Gastroesophageal sphincter (tissue), 4 donors: ENCODE measurements around the gene RNF123. TPM values are rescaled to one million over a fixed set of nuclear protein-coding genes. Genes with fewer than 3 reads are reported as not detected.

Experiments used
- ATAC-seq: fragments of 150-250 bp; one replicate; pipeline ENCODE4 v1.9.1; 2016; ENCODE audit warnings: mild to moderate bottlenecking, moderate library complexity
- H3K27ac ChIP-seq, 4 donors: fragments of 200-600 bp; sonication (generic) in 3 of 4; 1 replicate in 3 of 4; 2 replicates in 1 of 4; pipeline ENCODE4 v1.5.1; 2016 to 2019
- H3K27me3 ChIP-seq: fragments of 200-600 bp; sonication (generic); one replicate; pipeline ENCODE4 v1.5.1; 2019
- H3K36me3 ChIP-seq, 2 donors: fragments of 200-600 bp; sonication (generic); one replicate each; pipeline ENCODE4 v1.5.1; 2019; ENCODE audit warnings: control low read depth in 1 of 2
- H3K4me1 ChIP-seq, 3 donors: fragments of 200-600 bp; sonication (generic); 1 replicate in 2 of 3; 2 replicates in 1 of 3; pipeline ENCODE4 v1.5.1; 2016 to 2019; ENCODE audit warnings: control low read depth in 2 of 3
- H3K4me3 ChIP-seq, 2 donors: fragments of 200-600 bp; sonication (generic); one replicate each; pipeline ENCODE4 v1.5.1; 2019; ENCODE audit warnings: mild to moderate bottlenecking in 1 of 2, moderate library complexity in 1 of 2
- H3K9me3 ChIP-seq, 3 donors: fragments of 200-600 bp; sonication (generic); one replicate each; pipeline ENCODE4 v1.5.1; 2017 to 2019; ENCODE audit warnings: control low read depth in 2 of 3
- CTCF ChIP-seq, 4 experiments: fragments of 200-600 bp in 2 of 4; fragments of 450-650 bp in 2 of 4; sonication (generic) in 1 of 4; IDR thresholded peaks; one replicate each; pipeline ENCODE4 v1.5.1; 2017 to 2019; ENCODE audit warnings: antibody characterized with exemption in 4 of 4, mild to moderate bottlenecking in 2 of 4, moderate library complexity in 2 of 4
- EP300 ChIP-seq: sonication (generic); formaldehyde crosslinking; IDR thresholded peaks from one replicate; pipeline ENCODE4 v1.6.1; 2017; ENCODE audit warnings: antibody characterized with exemption, mild to moderate bottlenecking
- POLR2A ChIP-seq, 2 donors: fragments of 450-650 bp; IDR thresholded peaks; one replicate each; pipeline ENCODE4 v1.6.1; 2017; ENCODE audit warnings: antibody characterized with exemption in 2 of 2, mild to moderate bottlenecking in 2 of 2, moderate library complexity in 1 of 2
- POLR2AphosphoS5 ChIP-seq: sonication (generic); formaldehyde crosslinking; IDR thresholded peaks from one replicate; pipeline ENCODE4 v1.6.1; 2017; ENCODE audit warnings: antibody characterized with exemption
- WGBS, 2 donors: methylation state at CpG; one replicate each; pipeline ENCODE4 v1.1.5; 2018; ENCODE audit warnings: low coverage in 1 of 2; 5-methylcytosine and 5-hydroxymethylcytosine counted together
- total RNA-seq, 4 donors: library from RNA; depleted of rRNA; stranded (reverse); fragments of >200 nt; gene quantifications; one replicate each; pipeline ENCODE4 v1.1.0, GENCODE V29; 2016

RNF123 gene
- total RNA-seq, 4 donors from 2014 or later: 18.5 to 31.2 (median 21.8) TPM

DNA sequence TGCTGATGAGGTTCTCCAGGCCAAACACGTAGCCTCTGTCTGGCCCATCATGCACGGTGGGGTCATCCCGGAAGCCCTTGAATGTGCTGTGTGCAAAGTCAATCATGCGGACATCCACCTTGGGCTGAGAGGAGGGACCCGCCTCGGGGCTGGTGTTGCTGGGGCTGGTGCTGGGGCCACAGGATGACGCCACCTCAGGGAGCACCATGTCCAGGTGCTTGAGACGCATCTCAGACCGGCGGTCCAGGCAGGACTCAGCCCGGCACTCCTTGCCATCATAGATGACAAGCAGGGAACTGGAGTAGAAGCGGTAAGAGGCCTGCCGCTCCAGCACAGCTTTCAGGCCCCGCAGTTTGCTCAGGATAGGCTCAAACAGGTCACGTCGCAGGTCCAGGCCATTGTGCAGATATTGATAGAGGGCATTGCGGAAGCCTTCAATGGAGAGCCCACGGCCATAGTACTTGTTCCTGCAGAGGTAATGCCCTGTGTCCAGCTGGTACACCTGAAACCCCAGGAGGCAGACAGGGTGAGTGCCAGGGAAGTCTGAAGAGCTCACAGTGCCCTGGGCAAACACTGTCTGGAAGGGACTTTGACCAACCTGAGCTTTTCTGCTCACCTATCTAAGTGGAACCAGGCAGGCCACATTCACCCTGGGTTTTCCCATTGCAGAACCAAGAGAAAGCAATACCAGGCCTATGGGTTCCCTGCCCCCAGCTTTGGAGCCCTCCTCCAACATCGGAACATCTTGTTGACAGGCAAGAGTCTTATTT lies 38.0 kb downstream of the RNF123 start:
- no peak overlapping the region for H3K4me3 ChIP-seq
- no peaks in the 10 kb centered on the region for H3K27me3 ChIP-seq
- no peak for TF ChIP-seq EP300
- no peak for TF ChIP-seq POLR2AphosphoS5
- TF ChIP-seq CTCF (IDR thresholded peaks at IDR 0.05): no peak
- TF ChIP-seq POLR2A (IDR thresholded peaks at IDR 0.05): no peak
- H3K9me3 ChIP-seq: no peaks in the 10 kb centered on the region
- no peak for ATAC-seq
- peaks cover 0 to 25% (median 14%) of the 10 kb centered on the region in 3 donors for H3K4me1 ChIP-seq
- peaks cover 0 to 76% of the 10 kb centered on the region in 2 donors for H3K36me3 ChIP-seq
- 75% methylated on average over 2 of the region's 19 CpGs; no CpG with 5 or more reads in 1 of the 2 donors for WGBS, 2 donors
- no peak overlapping the region for H3K27ac ChIP-seq

DNA sequence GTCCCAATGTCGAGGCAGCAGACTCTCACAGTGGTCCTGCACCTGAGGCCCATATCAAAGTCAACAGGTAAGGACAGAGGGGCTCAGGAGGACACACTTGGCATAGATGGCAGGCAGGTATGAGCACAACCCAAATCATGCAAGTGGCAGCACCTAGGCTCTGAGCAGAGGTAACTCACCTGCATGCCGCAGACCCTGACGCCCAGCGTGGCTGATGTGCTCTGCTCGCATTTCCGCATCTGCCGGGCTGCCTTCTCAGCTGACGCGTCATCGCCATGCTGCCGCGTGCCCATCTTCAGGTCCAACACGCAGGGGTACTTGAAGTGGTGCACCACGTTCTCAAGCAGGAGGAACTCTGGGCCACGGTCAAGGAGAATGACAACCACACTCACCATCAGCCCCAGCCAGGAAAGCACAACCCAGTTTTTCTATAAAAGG lies 38.6 kb downstream of the RNF123 start:
- Histone ChIP-seq H3K27me3 (no peaks in the 10 kb centered on the region), H3K4me1 (peaks cover 0 to 19% (median 8%) of the 10 kb centered on the region in 3 donors), H3K9me3 (no peaks in the 10 kb centered on the region), H3K36me3 (peaks cover 0 to 80% of the 10 kb centered on the region in 2 donors), H3K4me3 (no peak overlapping the region), H3K27ac (no peak overlapping the region)
- TF ChIP-seq CTCF (IDR thresholded peaks at IDR 0.05) (no peak), POLR2AphosphoS5 (no peak), EP300 (no peak), POLR2A (IDR thresholded peaks at IDR 0.05) (no peak)
- no peak for ATAC-seq
- WGBS, 2 donors: 82% methylated on average over 3 of the region's 15 CpGs; no CpG with 5 or more reads in 1 of the 2 donors

DNA sequence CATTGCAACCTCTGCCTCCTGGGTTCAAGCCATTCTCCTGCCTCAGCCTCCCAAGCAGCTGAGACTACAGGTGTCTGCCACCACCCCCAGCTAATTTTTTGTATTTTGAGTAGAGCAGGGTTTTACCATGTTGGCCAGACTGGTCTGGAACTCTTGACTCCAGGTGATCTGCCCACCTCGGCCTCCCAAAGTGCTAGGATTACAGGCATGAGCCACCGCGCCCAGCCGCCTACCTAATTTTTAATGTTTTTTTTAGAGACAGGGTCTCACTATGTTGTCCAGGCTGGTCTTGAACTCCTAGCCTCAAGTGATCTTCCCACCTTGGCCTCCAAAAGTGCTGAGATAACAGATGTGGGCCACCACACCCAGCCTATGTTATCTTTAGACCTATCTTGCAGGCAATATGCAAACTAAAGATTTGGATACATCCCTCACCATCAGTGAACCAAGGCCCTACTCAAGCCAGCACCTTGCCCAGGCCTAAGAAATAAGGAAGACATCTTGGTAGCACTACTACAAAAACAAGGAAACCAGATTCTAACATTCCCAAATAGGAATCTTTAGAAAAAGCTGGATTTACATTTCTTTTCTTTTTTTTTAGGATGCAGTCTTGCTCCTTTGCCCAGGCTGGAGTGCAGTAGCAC lies 40.7 kb downstream of the RNF123 start:
- TF ChIP-seq POLR2A (IDR thresholded peaks at IDR 0.05) (no peak), POLR2AphosphoS5 (no peak), CTCF (IDR thresholded peaks at IDR 0.05) (no peak), EP300 (no peak)
- ATAC-seq: no peak
- Histone ChIP-seq H3K36me3 (peaks cover 0 to 98% of the 10 kb centered on the region in 2 donors), H3K27me3 (no peaks in the 10 kb centered on the region), H3K27ac (no peak overlapping the region), H3K4me3 (no peak overlapping the region), H3K4me1 (peaks cover 0 to 2% (median 0%) of the 10 kb centered on the region in 3 donors), H3K9me3 (no peaks in the 10 kb centered on the region)
- WGBS, 2 donors: 95 to 100% methylated on average over 2 to 4 of the region's 4 CpGs

DNA sequence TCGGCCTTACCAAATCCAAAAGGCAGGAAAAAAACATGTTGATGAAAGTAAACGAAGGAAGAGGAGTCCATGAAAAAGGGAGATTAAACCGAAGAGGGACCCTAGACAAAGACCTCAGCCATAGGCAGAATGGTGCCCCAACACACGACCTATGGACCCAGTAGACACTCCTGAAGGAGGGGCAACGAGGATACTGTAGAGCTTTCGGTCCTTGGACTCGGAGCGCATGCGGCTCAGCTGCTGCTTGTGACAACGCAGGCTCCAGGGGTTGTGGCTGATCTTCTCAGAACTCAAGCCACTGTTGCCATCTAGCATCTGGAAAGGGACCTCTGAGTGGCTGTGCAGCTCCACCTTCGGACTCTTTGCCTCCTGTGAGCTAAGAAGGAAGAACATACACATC lies 43.2 kb downstream of the RNF123 start:
- Histone ChIP-seq H3K4me1 (no peaks in the 10 kb centered on the region), H3K4me3 (no peak overlapping the region), H3K27ac (no peak overlapping the region), H3K27me3 (no peaks in the 10 kb centered on the region), H3K9me3 (no peaks in the 10 kb centered on the region), H3K36me3 (peaks cover 0 to 98% of the 10 kb centered on the region in 2 donors)
- TF ChIP-seq POLR2A (IDR thresholded peaks at IDR 0.05) (no peak), POLR2AphosphoS5 (no peak), EP300 (no peak), CTCF (IDR thresholded peaks at IDR 0.05) (no peak)
- WGBS, 2 donors: 74 to 91% methylated on average over 6 to 9 of the region's 11 CpGs
- no peak for ATAC-seq
